Frontal cortex (tissue), 4 donors: ENCODE data around the gene VCX2. TPM values are rescaled to one million over a fixed set of nuclear protein-coding genes. Genes with fewer than 3 reads are reported as not detected.
"Not testable (repeated sequence)": the region's sequence is repeated elsewhere in the genome, so short reads cannot be mapped to it uniquely, and the experiment has no call there.

Experiments used
- DNase-seq, 2 donors: peaks; one replicate each; pipeline ENCODE4 v3.0.0; 2012; ENCODE audit warnings: low spot score in 2 of 2
- FAIRE-seq: peaks from 2 replicates; lab custom pipeline; 2012; peaks lifted over from hg19 to GRCh38; lab: Jason Lieb, UNC
- total RNA-seq: library from RNA; depleted of rRNA; stranded (reverse); fragments of >200 nt; gene quantifications from one replicate; pipeline ENCODE4 v1.2.3, GENCODE V29; 2014
- donor health status: control.
- donor health status: control.
- donor health status: control.

VCX2 gene
- not detected for total RNA-seq

GRCh38 chrX:8171169-8171568, at the start of gene VCX2:
Gene VCX2 (minus strand): TSS chrX:8171267. CDS start chrX:8170643, 624 bp downstream.
- not testable (repeated sequence) for FAIRE-seq, DNase-seq

GRCh38 chrX:8204943-8205342, 33.9 kb upstream of the VCX2 start:
- FAIRE-seq (no peak), DNase-seq (no peak)

GRCh38 chrX:8204169-8204935, 33.3 kb upstream of the VCX2 start:
- no peak for FAIRE-seq
- DNase-seq = no peak

GRCh38 chrX:8201896-8202331, 30.8 kb upstream of the VCX2 start:
- DNase-seq = peak in 1 of 2 donors; percentile 1

GRCh38 chrX:8196776-8197175, 25.7 kb upstream of the VCX2 start:
- DNase-seq = no peak
- FAIRE-seq = no peak

More at GRCh38 chrX:8201896-8202331, 30.8 kb upstream of the VCX2 start:
- FAIRE-seq = no peak

- no peak for FAIRE-seq
- no peak for DNase-seq
Observed at GRCh38 chrX:8194216-8194615, 23.1 kb upstream of the VCX2 start.

GRCh38 chrX:8192276-8192675, 21.2 kb upstream of the VCX2 start:
- no peak for FAIRE-seq
- DNase-seq = no peak

GRCh38 chrX:8191022-8191421, 20.0 kb upstream of the VCX2 start:
- FAIRE-seq (no peak), DNase-seq (no peak)

GRCh38 chrX:8190341-8190830, 19.3 kb upstream of the VCX2 start:
- no peak for FAIRE-seq
- DNase-seq = no peak

GRCh38 chrX:8189096-8189830, 18.2 kb upstream of the VCX2 start:
- no peak for DNase-seq
- no peak for FAIRE-seq

- FAIRE-seq = no peak
- DNase-seq = no peak
Observed at GRCh38 chrX:8183346-8183745, 12.3 kb upstream of the VCX2 start.

GRCh38 chrX:8179656-8180055, 8.6 kb upstream of the VCX2 start:
- DNase-seq (peak in 1 of 2 donors; percentile 12), FAIRE-seq (peak; percentile 91)

- not testable (repeated sequence) for DNase-seq, FAIRE-seq
Observed at GRCh38 chrX:8154011-8154410, 17.1 kb downstream of the VCX2 start.

- FAIRE-seq (no peak), DNase-seq (no peak)
Observed at GRCh38 chrX:8147226-8147625, 23.8 kb downstream of the VCX2 start.

GRCh38 chrX:8144925-8145324, 26.1 kb downstream of the VCX2 start:
- DNase-seq (no peak), FAIRE-seq (no peak)

- FAIRE-seq = no peak
- no peak for DNase-seq
Observed at GRCh38 chrX:8141896-8142295, 29.2 kb downstream of the VCX2 start.

- FAIRE-seq (no peak), DNase-seq (no peak)
Observed at GRCh38 chrX:8140986-8141744, 29.9 kb downstream of the VCX2 start.

- DNase-seq (no peak), FAIRE-seq (no peak)
Observed at GRCh38 chrX:8139716-8140115, 31.4 kb downstream of the VCX2 start.

- DNase-seq (no peak), FAIRE-seq (no peak)
Observed at GRCh38 chrX:8138252-8138651, 32.8 kb downstream of the VCX2 start.

GRCh38 chrX:8126648-8127047, 44.4 kb downstream of the VCX2 start:
- FAIRE-seq (no peak), DNase-seq (no peak)
